ENCODE data around the gene GAL3ST1. TPM values are rescaled to one million over a fixed set of nuclear protein-coding genes. Genes with fewer than 3 reads are reported as not detected.

Gene GAL3ST1
- total and polyA plus RNA-seq, 2 of the 8 experiments (the other 6 are each of a cell fraction or from before 2014, with no cell fraction given) = 11.0 to 32.5 TPM

DNA sequence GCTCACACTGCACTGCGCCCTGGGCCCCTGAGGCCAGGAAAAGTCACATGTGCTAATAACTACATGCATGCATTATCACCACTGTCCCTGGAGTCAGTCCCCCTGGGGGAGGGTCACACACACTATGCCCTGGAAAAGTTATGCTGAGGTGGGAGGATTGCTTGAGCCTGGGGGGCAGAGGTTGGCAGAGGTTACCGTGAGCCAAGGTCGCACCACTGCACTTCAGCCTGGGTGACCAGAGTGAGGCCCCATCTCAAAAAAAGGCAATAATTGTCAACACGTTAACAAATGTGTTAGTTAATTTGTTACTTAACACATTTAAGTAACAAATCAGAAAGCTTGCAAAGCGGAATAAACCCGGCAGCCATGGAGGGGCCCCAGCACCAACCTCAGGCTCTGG, 14.6 kb downstream of the GAL3ST1 start (continued):
- TF ChIP-seq RNF2 (IDR thresholded peaks at IDR 0.05; ENCODE audit: borderline replicate concordance, low read depth, low read length, missing control alignments, poor library complexity, severe bottlenecking) = no peak

All from H1 (cell line).